ENCODE data around the gene CCDC97. TPM values are rescaled to one million over a fixed set of nuclear protein-coding genes. Genes with fewer than 3 reads are reported as not detected.
"Not testable (repeated sequence)": the region's sequence is repeated elsewhere in the genome, so short reads cannot be mapped to it uniquely, and the experiment has no call there.

Gene CCDC97
- total RNA-seq, 2 experiments from 2014 or later: 19.1 to 20.5 TPM

DNA sequence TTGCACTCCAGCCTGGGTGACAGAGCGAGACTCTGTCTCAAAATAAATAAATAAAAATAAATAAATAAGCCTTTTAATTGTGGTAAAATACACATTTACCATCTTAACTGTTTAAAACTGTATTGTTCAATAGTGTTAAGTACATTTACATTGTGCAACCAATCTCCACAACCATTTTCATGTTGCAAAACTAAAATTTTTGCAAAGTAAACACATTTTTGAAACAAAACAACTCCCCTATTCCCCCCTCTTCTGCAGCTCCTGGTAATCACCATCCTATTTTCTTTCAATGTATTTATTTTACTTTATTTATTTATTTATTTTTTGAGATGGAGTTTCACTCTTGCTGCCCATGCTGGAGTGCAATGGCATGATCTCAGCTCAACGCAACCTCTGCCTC lies 59.8 kb downstream of the CCDC97 start:
- DNase-seq: no peak
- peaks cover 5% of the 10 kb centered on the region for H3K4me1 Mint-ChIP-seq
- H3K36me3 Mint-ChIP-seq: peaks cover 4% of the 10 kb centered on the region
- no peaks in the 10 kb centered on the region for H3K9me3 Mint-ChIP-seq
- no peak overlapping the region for H3K27ac Mint-ChIP-seq
- H3K27me3 Mint-ChIP-seq: no peaks in the 10 kb centered on the region
- no peak overlapping the region for H3K4me3 Mint-ChIP-seq

- not testable (repeated sequence) for H3K27me3 Mint-ChIP-seq, H3K4me3 Mint-ChIP-seq, H3K27ac Mint-ChIP-seq, H3K36me3 Mint-ChIP-seq, H3K4me1 Mint-ChIP-seq, H3K9me3 Mint-ChIP-seq, DNase-seq
These were observed 61.1 kb downstream of the CCDC97 start for GRCh38 chr19:41371119-41371518.

DNA sequence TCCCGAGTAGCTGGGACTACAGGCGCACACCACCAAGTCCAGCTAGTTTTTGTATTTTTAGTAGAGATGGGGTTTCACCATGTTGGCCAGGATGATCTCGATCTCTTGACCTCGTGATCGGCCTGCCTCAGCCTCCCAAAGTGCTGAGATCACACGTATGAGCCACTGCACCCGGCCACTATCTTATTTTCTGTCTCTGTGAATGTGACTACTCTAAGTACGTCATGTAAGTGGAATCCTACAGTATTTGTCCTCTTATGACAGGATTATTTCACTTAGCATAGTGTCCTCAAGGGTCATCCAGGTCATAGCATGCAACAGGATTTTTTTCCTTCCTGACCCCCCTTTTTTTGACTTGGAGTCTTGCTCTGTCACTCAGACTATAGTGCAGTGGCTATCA lies 61.6 kb downstream of the CCDC97 start:
- H3K4me3 Mint-ChIP-seq: no peak overlapping the region
- no peaks in the 10 kb centered on the region for H3K36me3 Mint-ChIP-seq
- H3K27me3 Mint-ChIP-seq: no peaks in the 10 kb centered on the region
- H3K27ac Mint-ChIP-seq: no peak overlapping the region
- peaks cover 6% of the 10 kb centered on the region for H3K4me1 Mint-ChIP-seq
- no peaks in the 10 kb centered on the region for H3K9me3 Mint-ChIP-seq
- no peak for DNase-seq

GRCh38 chr19:41372501-41372900 lies 62.5 kb downstream of the CCDC97 start:
- Mint-ChIP-seq H3K4me1 (peaks cover 14% of the 10 kb centered on the region), H3K27me3 (no peaks in the 10 kb centered on the region), H3K9me3 (no peaks in the 10 kb centered on the region), H3K36me3 (no peaks in the 10 kb centered on the region), H3K27ac (no peak overlapping the region), H3K4me3 (no peak overlapping the region)
- DNase-seq: no peak

DNA sequence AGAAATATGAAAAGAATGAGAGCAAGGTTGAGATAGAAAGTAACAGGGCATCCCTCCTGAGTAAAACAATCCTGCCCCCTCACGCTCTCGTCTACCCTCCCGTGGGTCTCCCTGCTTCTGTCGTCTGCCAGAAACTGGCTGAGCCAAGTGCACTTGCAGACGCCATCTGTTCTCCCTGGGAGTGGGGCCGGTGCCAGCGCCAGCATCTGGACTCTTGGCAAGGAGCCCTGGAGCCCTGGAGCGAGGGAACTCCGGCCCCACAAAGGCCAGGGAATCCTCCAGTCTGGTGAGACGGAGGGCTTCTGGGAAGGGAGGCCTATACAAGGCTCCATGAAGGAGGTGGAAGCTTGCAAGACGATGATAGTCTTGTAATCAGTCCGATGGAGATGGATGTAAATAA lies 64.0 kb downstream of the CCDC97 start:
- H3K9me3 Mint-ChIP-seq: no peaks in the 10 kb centered on the region
- no peak overlapping the region for H3K27ac Mint-ChIP-seq
- no peak for DNase-seq
- peaks cover 19% of the 10 kb centered on the region for H3K4me1 Mint-ChIP-seq
- no peaks in the 10 kb centered on the region for H3K27me3 Mint-ChIP-seq
- no peaks in the 10 kb centered on the region for H3K36me3 Mint-ChIP-seq
- no peak overlapping the region for H3K4me3 Mint-ChIP-seq

Other genes with a start within 250 kb of the CCDC97 start
- not detected for gene CYP2A13, start 221.7 kb upstream of the CCDC97 start, total RNA-seq
- not detected for gene CYP2F1, start 195.7 kb upstream of the CCDC97 start, total RNA-seq
- gene CYP2S1, start 117.0 kb upstream of the CCDC97 start, total RNA-seq: under 1 TPM; 0.27 to 0.32 TPM
- gene AXL, start 90.9 kb upstream of the CCDC97 start, total RNA-seq: under 1 TPM; 0.41 to 0.42 TPM
- 100 to 1,000 TPM; 255 to 259 TPM for gene HNRNPUL1, start 45.8 kb upstream of the CCDC97 start, total RNA-seq
- gene TGFB1, start 43.8 kb downstream of the CCDC97 start, total RNA-seq: 100 to 1,000 TPM; 152 to 154 TPM
- 1 to 10 TPM; 6.4 to 8.1 TPM for gene B9D2, start 54.0 kb downstream of the CCDC97 start, total RNA-seq
- gene TMEM91, start 66.4 kb downstream of the CCDC97 start, total RNA-seq: 1 to 10 TPM; 4.0 to 4.5 TPM
- gene EXOSC5, start 87.2 kb downstream of the CCDC97 start, total RNA-seq: 10 to 100 TPM; 43.5 to 44.6 TPM
- gene BCKDHA, start 87.6 kb downstream of the CCDC97 start, total RNA-seq: 10 to 100 TPM; 21.3 to 28.0 TPM
- gene B3GNT8, start 117.2 kb downstream of the CCDC97 start, total RNA-seq: under 1 TPM; 0.10 to 0.48 TPM
- 10 to 100 TPM; 54.5 to 63.0 TPM for gene DMAC2, start 129.7 kb downstream of the CCDC97 start, total RNA-seq
- gene ERICH4, start 133.0 kb downstream of the CCDC97 start, total RNA-seq: not detected